HepG2 (cell line): ENCODE data around the gene EXOC6B. TPM values are rescaled to one million over a fixed set of nuclear protein-coding genes. Genes with fewer than 3 reads are reported as not detected.

Experiments
- FOXO1 ChIP-seq: sonication (generic); formaldehyde crosslinking; IDR thresholded peaks from 2 replicates; pipeline ENCODE4 v1.4.0; 2020; ENCODE audit warnings: missing genetic modification reagents
- KDM1A ChIP-seq: IDR thresholded peaks from 2 replicates; pipeline ENCODE4 v1.6.1; 2016; ENCODE audit warnings: missing compliant biosample characterization
- KDM3A ChIP-seq: IDR thresholded peaks from 2 replicates; pipeline ENCODE4 v1.6.1; 2018; ENCODE audit warnings: low read depth, missing compliant biosample characterization
- MED1 ChIP-seq: sonication (generic); formaldehyde crosslinking; IDR thresholded peaks from 2 replicates; pipeline ENCODE4 v1.4.0; 2020; ENCODE audit warnings: missing genetic modification reagents
- MIER2 ChIP-seq: IDR thresholded peaks from 2 replicates; pipeline ENCODE4 v1.6.1; 2016; ENCODE audit warnings: missing biosample characterization, missing genetic modification reagents
- NFYB ChIP-seq: sonication (generic); formaldehyde crosslinking; IDR thresholded peaks from 2 replicates; pipeline ENCODE4 v1.4.0; 2020; ENCODE audit warnings: missing genetic modification reagents
- NR1H2 ChIP-seq: sonication (generic); formaldehyde crosslinking; IDR thresholded peaks from 2 replicates; pipeline ENCODE4 v1.8.1; 2022; ENCODE audit warnings: low read depth, missing genetic modification reagents, borderline replicate concordance
- PATZ1 ChIP-seq: sonication (generic); formaldehyde crosslinking; IDR thresholded peaks from 2 replicates; pipeline ENCODE4 v1.4.0; 2020; ENCODE audit warnings: missing genetic modification reagents
- POLR2AphosphoS5 ChIP-seq: IDR thresholded peaks from 2 replicates; pipeline ENCODE4 v1.6.1; 2012; ENCODE audit warnings: low read depth, low read length
- REPIN1 ChIP-seq: sonication (generic); formaldehyde crosslinking; IDR thresholded peaks from 2 replicates; pipeline ENCODE4 v1.8.0; 2022; ENCODE audit warnings: missing genetic modification reagents, low read depth, mild to moderate bottlenecking, borderline replicate concordance
- SETDB1 ChIP-seq: sonication (generic); formaldehyde crosslinking; IDR thresholded peaks from 2 replicates; pipeline ENCODE4 v1.5.1; 2020; ENCODE audit warnings: missing genetic modification reagents, mild to moderate bottlenecking, borderline replicate concordance
- SMARCC2 ChIP-seq: fragments of 450-650 bp; IDR thresholded peaks from 2 replicates; pipeline ENCODE4 v1.6.1; 2017; ENCODE audit warnings: antibody characterized with exemption, mild to moderate bottlenecking
- YEATS4 ChIP-seq: sonication (generic); formaldehyde crosslinking; IDR thresholded peaks from 2 replicates; pipeline ENCODE4 v1.4.0; 2020; ENCODE audit warnings: missing genetic modification reagents, borderline replicate concordance
- ZKSCAN1 ChIP-seq: fragments of 150-350 bp; IDR thresholded peaks from 2 replicates; pipeline ENCODE4 v1.6.1; 2014; ENCODE audit warnings: low read length
- ZNF180 ChIP-seq: sonication (generic); formaldehyde crosslinking; IDR thresholded peaks from 2 replicates; pipeline ENCODE4 v1.4.0; 2020; ENCODE audit warnings: low read depth, missing genetic modification reagents, borderline replicate concordance
- ZNF615 ChIP-seq: sonication (generic); formaldehyde crosslinking; IDR thresholded peaks from 2 replicates; pipeline ENCODE4 v1.5.0; 2020; ENCODE audit warnings: mild to moderate bottlenecking, missing genetic modification reagents, borderline replicate concordance
- ZNF775 ChIP-seq: sonication (generic); formaldehyde crosslinking; IDR thresholded peaks from 2 replicates; pipeline ENCODE4 v1.4.0; 2020; ENCODE audit warnings: missing genetic modification reagents, mild to moderate bottlenecking, moderate library complexity, borderline replicate concordance
- ZNF790 ChIP-seq: sonication (generic); formaldehyde crosslinking; IDR thresholded peaks from 2 replicates; pipeline ENCODE4 v1.8.0; 2022; ENCODE audit warnings: missing genetic modification reagents, mild to moderate bottlenecking, borderline replicate concordance
- ZNF879 ChIP-seq: sonication (generic); formaldehyde crosslinking; IDR thresholded peaks from 2 replicates; pipeline ENCODE4 v1.8.1; 2023; ENCODE audit warnings: missing genetic modification reagents
- polyA plus RNA-seq, 8 experiments: library from polyadenylated mRNA; depleted of rRNA in 3 of 8; stranded (reverse) in 7 of 8; unstranded in 1 of 8; fragments of >200 nt; fragmentation: Illumina TruSeq in 4 of 8; extraction: Trizol in 4 of 8; gene quantifications; 2 replicates each; pipeline versions ENCODE4 v1.2.1 to v1.2.3, GENCODE V29; 2011 to 2016; ENCODE audit warnings: low read depth in 4 of 8, missing spikeins in 1 of 8, mixed read lengths in 1 of 8; ENCODE audit not compliant: insufficient read depth in 1 of 8
- total RNA-seq, 5 experiments: library from RNA; depleted of rRNA; stranded (reverse); fragments of >200 nt; fragmentation: Illumina TruSeq; extraction: Trizol; gene quantifications; 2 replicates each; pipeline ENCODE4 v1.2.3, GENCODE V29; 2016; ENCODE audit warnings: low read depth in 1 of 5
- TF ChIP-seq, protein P1 (sequence below): sonication (generic); formaldehyde crosslinking; IDR thresholded peaks from 2 replicates; pipeline ENCODE4 v1.8.0; 2022; ENCODE audit warnings: mild to moderate bottlenecking, missing genetic modification reagents, borderline replicate concordance
- TF ChIP-seq, protein P2 (sequence below): sonication (generic); formaldehyde crosslinking; conservative IDR thresholded peaks from 2 replicates; pipeline ENCODE4 v1.4.0; 2020; ENCODE audit warnings: missing genetic modification reagents
- TF ChIP-seq, protein P3 (sequence below), 2 experiments: sonication (generic) in 1 of 2; formaldehyde crosslinking in 1 of 2; IDR thresholded peaks; 2 replicates each; pipeline versions ENCODE4 v1.5.1 to v1.6.1; 2011 to 2020; ENCODE audit warnings: borderline replicate concordance in 1 of 2, low read depth in 1 of 2, low read length in 1 of 2, mild to moderate bottlenecking in 1 of 2, missing genetic modification reagents in 1 of 2, moderate library complexity in 1 of 2

EXOC6B gene
- total and polyA plus RNA-seq, 2 of the 13 experiments (the other 11 are each of a cell fraction or from before 2014, with no cell fraction given): 9.1 to 15.9 TPM

DNA sequence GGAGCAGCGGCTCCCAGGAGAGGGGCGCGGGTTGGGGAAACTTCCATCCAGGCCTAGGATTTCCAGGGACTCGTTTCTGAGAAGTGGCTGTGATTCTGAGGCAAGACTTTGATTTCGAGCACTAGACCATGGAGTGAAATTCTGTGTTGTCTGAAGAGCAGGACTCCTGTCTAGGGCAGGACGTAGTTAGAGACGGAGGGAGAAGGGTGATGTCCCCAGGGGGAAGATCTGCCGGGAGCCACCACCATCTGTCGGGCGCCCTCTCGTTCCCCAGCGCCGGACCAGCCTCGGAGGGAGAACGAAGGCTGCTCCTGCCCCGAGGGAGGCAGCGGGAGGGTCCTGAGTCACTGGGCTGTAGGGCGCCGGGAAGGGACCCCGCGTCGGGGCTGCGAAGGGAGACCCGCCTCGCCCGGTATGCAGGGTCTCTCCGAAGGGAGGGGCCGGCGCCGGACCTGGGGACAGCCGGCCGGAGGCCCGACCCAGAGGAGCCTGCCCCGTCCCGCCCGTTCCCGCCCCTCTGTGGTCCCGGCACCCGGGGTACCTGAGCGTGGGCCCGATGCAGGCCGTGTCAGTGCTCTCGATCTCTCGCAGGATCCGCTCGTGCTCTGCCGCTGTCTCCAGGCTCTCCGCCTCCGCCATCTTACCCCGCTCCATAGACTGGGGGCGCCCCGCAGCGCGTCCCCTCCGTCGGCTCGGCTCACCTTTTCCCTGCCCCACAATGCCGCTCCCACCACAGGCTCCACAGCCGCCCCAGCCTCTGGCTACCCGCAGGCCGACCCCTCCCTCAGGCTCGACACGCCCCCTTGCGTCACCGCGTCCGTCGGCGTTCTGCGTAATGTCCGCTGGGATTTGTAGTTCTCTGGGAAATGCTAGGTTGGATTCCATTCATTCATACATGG is at the start of gene EXOC6B (continued):
- TF ChIP-seq ZKSCAN1 (no peak), YEATS4 (CRISPR knock-in tag) (no peak), POLR2AphosphoS5 (peak; percentile 89), NFYB (peak; percentile 32; the same call in 1 of the 2 replicates), KDM1A (CRISPR knock-in tag) (no peak), SMARCC2 (no peak), PATZ1 (CRISPR knock-in tag) (peak; percentile 97), ZNF615 (CRISPR knock-in tag) (no peak; the same call in 1 of the 2 replicates), KDM3A (CRISPR knock-in tag) (peak; percentile 75), NR1H2 (no peak), ZNF879 (CRISPR knock-in tag) (peak; percentile 65; the same call in 1 of the 2 replicates), ZNF790 (CRISPR knock-in tag) (peak; percentile 23; the same call in 1 of the 2 replicates), FOXO1 (CRISPR knock-in tag) (no peak; the same call in 1 of the 2 replicates), ZNF180 (CRISPR knock-in tag) (no peak), ZNF775 (CRISPR knock-in tag) (peak; percentile 57; the same call in 1 of the 2 replicates), MIER2 (CRISPR knock-in tag) (peak; percentile 66; the same call in 1 of the 2 replicates), MED1 (peak; percentile 28; the same call in 1 of the 2 replicates), SETDB1 (CRISPR knock-in tag) (no peak), REPIN1 (CRISPR knock-in tag) (peak; percentile 93)
- TF ChIP-seq, protein P1, sequence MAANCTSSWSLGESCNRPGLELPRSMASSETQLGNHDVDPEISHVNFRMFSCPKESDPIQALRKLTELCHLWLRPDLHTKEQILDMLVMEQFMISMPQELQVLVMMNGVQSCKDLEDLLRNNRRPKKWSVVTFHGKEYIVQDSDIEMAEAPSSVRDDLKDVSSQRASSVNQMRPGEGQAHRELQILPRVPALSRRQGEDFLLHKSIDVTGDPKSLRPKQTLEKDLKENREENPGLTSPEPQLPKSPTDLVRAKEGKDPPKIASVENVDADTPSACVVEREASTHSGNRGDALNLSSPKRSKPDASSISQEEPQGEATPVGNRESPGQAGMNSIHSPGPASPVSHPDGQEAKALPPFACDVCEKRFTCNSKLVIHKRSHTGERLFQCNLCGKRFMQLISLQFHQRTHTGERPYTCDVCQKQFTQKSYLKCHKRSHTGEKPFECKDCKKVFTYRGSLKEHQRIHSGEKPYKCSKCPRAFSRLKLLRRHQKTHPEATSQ (CRISPR knock-in tag): 0 out of 2 replicates have a peak, but pooled peaks have one; percentile 24
- TF ChIP-seq, protein P2, sequence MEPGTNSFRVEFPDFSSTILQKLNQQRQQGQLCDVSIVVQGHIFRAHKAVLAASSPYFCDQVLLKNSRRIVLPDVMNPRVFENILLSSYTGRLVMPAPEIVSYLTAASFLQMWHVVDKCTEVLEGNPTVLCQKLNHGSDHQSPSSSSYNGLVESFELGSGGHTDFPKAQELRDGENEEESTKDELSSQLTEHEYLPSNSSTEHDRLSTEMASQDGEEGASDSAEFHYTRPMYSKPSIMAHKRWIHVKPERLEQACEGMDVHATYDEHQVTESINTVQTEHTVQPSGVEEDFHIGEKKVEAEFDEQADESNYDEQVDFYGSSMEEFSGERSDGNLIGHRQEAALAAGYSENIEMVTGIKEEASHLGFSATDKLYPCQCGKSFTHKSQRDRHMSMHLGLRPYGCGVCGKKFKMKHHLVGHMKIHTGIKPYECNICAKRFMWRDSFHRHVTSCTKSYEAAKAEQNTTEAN (CRISPR knock-in tag): no peak
- TF ChIP-seq, protein P3, sequence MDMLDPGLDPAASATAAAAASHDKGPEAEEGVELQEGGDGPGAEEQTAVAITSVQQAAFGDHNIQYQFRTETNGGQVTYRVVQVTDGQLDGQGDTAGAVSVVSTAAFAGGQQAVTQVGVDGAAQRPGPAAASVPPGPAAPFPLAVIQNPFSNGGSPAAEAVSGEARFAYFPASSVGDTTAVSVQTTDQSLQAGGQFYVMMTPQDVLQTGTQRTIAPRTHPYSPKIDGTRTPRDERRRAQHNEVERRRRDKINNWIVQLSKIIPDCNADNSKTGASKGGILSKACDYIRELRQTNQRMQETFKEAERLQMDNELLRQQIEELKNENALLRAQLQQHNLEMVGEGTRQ (IDR thresholded peaks at IDR 0.05; ENCODE audit: low read depth, low read length): no peak
- TF ChIP-seq, protein P3 (CRISPR knock-in tag; IDR thresholded peaks at IDR 0.05; ENCODE audit: borderline replicate concordance): no peak
